HG03097 (cell line): ENCODE results near the gene AUTS2.
"Not testable (repeated sequence)": the region's sequence is repeated elsewhere in the genome, so short reads cannot be mapped to it uniquely, and the experiment has no call there.

Source experiments
- ATAC-seq: cut with Tn5 transposase; IDR thresholded peaks from one replicate; pipeline ENCODE4 v1.9.1; 2021; ENCODE audit not compliant: unreplicated experiment, low FRiP score

The AUTS2 gene

GRCh38 chr7:70729553-70730157, 1131.4 kb downstream of the AUTS2 start:
- not testable (repeated sequence) for ATAC-seq

- no peak for ATAC-seq
Observed at GRCh38 chr7:70730451-70731110, 1132.3 kb downstream of the AUTS2 start.

- no peak for ATAC-seq
Observed at GRCh38 chr7:70733090-70733489, 1134.8 kb downstream of the AUTS2 start.

DNA sequence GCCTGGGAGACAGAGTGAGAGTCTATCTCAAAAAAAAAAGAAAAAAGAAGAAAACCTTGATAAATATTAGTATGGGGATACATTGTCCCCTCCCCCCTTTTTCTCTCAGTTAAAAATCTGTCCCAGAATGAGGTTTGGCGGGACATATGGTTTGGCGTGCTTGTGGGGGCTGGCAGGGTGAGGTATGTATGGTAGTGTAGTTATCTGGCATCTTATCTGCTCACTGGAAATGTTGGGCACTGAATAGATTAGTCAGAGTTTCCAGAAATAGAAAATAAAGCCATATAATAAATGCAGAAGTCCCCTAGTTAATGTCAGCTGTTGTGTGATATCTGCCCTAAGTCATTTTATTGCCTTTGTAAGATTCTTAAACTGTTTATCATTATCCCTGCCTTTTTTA, 1136.1 kb downstream of the AUTS2 start:
- ATAC-seq = no peak

DNA sequence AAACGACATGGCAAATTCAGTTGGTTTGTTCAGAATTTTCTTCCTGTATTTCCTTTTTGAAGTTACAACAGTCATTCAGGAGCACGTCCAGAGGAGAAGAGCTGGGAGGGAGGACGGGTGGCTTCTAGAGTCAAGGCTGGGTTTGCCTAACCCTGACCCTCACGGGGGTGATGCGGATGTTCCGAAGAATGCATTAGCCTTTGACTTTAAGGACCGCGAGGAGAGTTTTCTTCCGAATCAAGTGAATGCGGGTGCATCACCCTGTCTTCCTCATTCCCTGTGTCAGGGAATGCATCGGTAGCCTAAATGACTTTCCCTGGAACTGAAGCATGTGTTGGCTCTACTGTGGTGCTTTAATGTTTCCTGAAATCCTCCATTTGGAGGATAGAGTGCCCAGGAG, 1137.0 kb downstream of the AUTS2 start:
- no peak for ATAC-seq

GRCh38 chr7:70736715-70737460, 1138.6 kb downstream of the AUTS2 start:
- no peak for ATAC-seq

GRCh38 chr7:70738151-70738885, 1140.0 kb downstream of the AUTS2 start:
- ATAC-seq = no peak

GRCh38 chr7:70739646-70740210, 1141.5 kb downstream of the AUTS2 start:
- no peak for ATAC-seq

GRCh38 chr7:70741666-70742065, 1143.4 kb downstream of the AUTS2 start:
- ATAC-seq = no peak

DNA sequence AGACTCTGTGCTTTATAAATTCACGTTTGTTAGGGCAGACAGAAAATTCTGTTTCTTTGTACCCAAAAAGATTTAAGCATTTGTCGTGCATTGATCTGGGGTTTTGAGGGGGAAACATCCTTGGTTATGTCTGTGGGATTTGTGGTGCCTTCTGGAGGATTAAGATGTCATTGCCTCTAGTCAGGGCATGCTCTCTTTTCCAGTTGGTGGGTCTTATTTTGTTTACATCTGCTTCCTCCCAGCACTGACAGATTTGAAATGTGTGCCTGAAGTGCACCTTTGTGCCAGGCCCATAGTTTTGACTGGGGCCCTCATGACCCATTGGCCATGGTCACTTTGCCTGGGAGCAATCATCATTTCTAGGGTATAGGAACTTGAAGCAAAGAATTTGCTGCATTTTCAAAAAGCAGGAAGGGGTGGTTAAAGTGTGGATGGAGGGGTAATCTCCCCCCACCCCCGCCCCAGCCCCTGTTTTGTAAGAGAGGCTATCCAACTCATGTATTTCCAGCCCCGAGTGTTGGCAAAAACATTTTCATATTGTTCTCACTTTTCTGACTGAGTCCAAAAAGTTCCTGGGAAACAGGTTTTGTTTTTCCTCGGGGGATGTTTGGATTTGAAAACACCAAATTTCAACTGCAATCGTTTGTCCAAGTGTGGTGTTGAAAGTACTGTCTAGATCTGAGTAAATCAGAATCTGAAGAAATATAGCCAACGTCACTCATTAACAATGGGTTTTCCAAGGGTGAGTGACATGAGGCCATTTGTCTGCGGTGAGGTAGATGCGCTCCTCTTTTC, 1145.5 kb downstream of the AUTS2 start:
- ATAC-seq = no peak

DNA sequence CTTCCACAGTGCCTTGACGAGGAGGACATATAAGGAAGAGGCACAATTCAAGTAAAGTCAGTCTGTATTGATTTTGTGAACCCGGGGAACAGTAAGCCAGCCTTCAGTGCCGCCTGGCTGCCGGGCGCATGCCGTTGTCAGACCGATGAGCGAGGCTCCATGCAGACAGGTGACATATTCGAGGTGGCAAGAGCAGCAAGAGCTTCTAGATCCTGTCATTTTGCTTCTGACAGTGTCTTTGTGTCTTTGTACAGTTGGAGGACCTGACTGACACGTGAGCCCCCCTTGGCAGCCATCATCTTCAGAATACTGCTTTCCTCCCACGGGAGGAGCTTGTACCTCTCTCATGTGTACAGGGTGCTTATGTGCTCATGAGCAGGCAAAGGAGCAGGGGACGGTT, 1146.2 kb downstream of the AUTS2 start:
- ATAC-seq = no peak

GRCh38 chr7:70749831-70750230, 1151.6 kb downstream of the AUTS2 start:
- no peak for ATAC-seq

- no peak for ATAC-seq
Observed at GRCh38 chr7:70751895-70752294, 1153.6 kb downstream of the AUTS2 start.

DNA sequence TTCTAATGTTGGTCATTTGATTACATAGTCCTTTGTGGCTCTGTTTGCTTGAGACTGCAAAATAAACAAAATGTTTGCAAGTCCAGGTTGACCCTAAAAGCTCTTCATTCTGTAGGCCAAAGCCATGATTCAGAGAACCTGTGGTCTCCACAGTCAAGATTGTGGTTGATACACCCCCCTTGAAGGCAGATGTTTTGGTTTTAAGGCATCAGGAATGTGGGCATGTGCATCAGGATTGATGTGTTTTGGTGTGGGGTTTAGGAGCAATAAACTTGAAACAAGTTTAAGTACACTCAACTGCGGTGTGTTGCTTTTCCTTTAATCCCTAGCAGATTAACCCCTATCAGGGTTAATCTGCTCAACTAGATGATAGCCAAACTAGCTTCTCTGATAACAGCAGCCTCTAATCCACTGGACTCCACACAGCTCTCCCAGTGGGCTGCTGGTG, 1154.5 kb downstream of the AUTS2 start:
- ATAC-seq = no peak

DNA sequence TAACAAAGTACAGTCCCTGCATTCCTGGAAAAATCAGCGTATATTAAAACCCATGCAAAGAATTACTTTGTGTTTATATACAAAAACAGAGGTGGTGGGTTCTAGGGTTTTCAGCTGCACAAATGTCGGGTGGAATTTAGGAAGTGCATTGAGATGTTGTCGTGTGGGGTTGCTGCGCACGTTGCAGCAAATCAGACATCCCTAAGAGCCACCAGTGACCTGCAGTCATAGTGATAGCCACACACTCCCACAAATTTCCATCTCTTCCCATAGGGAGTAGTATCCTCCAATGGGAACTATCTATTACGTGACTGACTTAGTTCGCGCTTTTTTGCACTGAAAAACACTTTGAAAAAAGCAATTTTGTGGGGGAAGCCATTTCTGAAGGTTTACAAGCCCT, 1158.5 kb downstream of the AUTS2 start:
- no peak for ATAC-seq

GRCh38 chr7:70758646-70759045, 1160.4 kb downstream of the AUTS2 start:
- no peak for ATAC-seq

DNA sequence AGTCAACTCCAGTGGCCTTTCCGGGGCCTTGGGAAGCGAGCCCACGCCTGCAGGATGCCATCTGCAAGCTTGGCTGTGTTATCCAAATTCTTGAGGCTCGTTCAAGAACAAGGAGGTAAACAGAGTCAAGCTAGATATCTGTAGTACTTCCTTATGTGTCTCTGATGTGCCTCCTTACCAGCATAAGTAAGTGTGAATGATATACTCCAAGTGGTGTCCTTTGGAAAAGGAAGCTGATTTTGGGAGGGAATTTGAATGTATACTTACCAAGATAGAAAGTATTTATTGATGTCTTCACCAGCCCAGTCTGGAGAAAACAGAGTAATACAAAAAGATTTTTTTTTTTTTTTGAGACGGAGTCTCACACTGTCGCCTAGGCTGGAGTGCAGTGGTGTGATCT, 1161.4 kb downstream of the AUTS2 start:
- ATAC-seq = no peak

DNA sequence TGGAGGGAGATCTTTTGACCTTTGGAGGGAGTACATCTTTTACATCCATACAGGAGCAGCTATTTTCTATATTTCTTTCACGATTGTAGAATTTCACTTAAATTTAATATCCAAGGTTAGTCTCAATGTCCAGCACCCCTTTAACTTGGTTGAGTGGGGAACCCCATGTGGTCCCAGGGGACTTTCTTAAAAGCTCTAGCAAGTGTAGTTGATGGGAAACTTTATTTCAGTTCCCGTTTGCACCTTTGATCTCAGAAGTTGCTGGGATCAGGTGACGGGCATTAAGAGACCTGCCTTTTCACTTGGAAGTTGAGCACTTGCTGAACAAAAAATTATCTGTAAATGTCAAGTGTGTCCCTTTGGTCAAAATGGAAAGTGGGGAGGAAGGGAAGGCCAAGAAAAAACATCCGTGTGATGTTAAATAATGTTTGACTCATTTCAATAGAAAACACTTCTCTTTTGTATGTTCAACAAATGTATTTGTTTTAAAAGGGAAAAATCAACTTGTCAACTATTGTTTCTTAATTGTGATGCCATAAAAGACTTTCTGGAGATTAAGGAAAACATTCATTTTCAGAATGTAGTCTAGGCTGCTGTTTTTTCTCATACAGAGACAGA, 1163.5 kb downstream of the AUTS2 start:
- ATAC-seq = no peak

DNA sequence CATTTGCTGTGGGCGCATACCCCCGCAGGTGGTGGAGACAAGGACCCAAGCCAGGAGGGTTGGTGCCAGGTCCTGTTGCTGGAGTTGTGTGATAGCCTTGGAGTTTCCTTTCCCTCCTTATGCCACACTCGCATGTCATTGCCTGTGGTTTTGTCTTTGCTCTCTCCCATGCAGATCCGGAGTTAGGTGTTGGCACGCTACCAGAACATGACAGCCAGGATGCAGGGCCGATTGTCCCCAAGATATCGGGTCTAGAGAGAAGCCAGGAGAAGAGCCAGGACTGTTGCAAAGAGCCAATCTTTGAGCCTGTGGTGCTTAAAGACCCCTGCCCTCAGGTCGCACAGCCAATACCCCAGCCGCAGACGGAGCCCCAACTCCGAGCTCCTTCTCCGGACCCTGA, 1164.4 kb downstream of the AUTS2 start:
- no peak for ATAC-seq
